GM19240 (cell line): ENCODE measurements around the gene DBF4.
"Not testable (repeated sequence)": the region's sequence is repeated elsewhere in the genome, so short reads cannot be mapped to it uniquely, and the experiment has no call there.

Source experiments
- DNase-seq: peaks from one replicate; pipeline ENCODE4 v3.0.0; 2011; ENCODE audit warnings: low spot score; ENCODE audit not compliant: insufficient read length

Gene DBF4

GRCh38 chr7:87945926-87946325 lies 69.6 kb downstream of the DBF4 start:
- DNase-seq: not testable (repeated sequence)

GRCh38 chr7:87948371-87948770 lies 72.1 kb downstream of the DBF4 start:
- DNase-seq: no peak
